ENCODE results near the gene VSX1.

The VSX1 gene

DNA sequence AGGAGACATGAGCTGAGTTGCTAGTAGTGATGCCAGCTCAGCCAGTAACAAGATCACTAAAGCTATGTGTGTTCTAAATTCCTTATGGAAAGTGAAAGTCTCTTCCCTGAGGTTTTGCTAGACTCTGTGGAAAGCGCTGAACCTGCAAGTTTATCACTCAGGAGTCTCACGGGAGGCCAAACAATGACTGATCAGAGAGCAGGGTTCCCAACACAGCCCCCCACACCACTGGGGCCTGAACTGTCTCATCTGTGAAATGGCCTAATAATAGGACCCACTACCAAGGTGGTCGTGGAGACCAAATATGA, 43.9 kb downstream of the VSX1 start:
- TF ChIP-seq, protein P1, sequence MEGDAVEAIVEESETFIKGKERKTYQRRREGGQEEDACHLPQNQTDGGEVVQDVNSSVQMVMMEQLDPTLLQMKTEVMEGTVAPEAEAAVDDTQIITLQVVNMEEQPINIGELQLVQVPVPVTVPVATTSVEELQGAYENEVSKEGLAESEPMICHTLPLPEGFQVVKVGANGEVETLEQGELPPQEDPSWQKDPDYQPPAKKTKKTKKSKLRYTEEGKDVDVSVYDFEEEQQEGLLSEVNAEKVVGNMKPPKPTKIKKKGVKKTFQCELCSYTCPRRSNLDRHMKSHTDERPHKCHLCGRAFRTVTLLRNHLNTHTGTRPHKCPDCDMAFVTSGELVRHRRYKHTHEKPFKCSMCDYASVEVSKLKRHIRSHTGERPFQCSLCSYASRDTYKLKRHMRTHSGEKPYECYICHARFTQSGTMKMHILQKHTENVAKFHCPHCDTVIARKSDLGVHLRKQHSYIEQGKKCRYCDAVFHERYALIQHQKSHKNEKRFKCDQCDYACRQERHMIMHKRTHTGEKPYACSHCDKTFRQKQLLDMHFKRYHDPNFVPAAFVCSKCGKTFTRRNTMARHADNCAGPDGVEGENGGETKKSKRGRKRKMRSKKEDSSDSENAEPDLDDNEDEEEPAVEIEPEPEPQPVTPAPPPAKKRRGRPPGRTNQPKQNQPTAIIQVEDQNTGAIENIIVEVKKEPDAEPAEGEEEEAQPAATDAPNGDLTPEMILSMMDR (IDR thresholded peaks at IDR 0.05; ENCODE audit: borderline replicate concordance, insufficient read depth, low read depth, low read length) = no peak

DNA sequence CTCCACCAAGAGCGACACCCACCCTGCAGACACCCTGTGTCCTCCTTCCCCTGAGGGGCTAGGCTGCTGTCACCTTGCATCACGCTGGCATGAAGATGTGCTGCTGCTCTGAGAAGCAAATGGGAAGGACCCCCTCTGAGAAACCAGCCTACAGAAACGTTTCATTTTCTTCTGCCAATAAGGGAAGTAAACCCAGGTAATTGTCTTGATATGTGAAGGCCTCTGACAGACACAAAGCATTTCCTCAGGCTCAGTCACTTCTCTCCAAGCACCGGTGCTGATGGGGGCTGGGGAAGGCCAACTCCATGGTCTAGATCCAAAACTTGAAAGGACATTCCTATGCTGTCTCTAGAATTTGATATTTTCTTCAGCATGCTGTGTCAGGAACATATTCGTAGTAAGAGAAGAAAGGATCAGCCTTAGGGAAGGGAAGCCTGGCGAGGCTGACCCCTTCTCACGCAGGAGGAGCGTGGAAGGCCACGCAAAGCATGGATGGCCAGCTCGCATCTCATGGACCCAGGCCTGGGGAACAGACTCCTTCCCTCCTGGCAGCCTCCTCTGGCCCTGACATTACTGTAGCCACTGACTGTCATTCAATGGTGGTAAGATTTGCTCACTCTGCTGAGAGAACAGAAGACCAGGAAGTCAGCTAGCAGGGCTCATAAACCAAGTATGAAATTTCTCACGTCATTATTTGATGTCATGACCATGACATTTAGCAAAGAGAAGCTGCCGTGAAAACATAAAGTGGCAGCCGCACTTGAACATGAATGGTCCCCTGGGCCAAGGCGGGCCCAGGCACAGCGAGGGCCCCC, 44.4 kb downstream of the VSX1 start:
- TF ChIP-seq, protein P1 (IDR thresholded peaks at IDR 0.05; ENCODE audit: borderline replicate concordance, insufficient read depth, low read depth, low read length) = no peak
- no peak overlapping the region for H3K4me3 ChIP-seq (ENCODE audit: low read depth, low read length)

More for the DNA sequence above, 43.9 kb downstream of the VSX1 start:
- H3K4me3 ChIP-seq (ENCODE audit: low read depth, low read length) = no peak overlapping the region

DNA sequence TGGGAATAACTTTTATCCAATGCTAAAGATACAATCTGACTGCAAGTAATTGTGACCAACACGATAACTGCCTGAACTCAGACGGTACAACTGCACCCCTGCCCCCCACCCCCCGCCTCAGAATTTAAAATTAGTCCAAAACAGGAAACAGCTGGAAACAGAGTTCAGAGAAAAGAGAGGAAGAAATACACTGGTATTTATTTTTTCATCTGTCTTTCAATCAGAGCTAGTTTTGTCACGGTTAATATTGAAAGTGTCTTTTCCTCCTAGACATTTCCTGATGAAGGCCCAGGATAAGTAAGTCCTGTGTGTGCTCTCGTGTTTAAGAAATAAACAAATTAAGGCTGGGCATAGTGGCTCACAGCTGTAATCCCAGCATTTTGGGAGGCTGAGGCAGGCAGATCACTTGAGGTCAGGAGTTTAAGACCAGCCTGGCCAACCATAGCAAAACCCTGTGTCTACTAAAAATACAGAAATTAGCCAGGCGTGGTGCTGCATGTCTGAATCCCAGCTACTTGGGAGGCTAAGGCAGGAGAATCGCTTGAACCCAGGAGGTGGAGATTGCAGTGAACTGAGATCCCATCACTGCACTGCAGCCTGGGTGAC, 45.5 kb downstream of the VSX1 start:
- TF ChIP-seq, protein P1 (IDR thresholded peaks at IDR 0.05; ENCODE audit: borderline replicate concordance, insufficient read depth, low read depth, low read length) = no peak

DNA sequence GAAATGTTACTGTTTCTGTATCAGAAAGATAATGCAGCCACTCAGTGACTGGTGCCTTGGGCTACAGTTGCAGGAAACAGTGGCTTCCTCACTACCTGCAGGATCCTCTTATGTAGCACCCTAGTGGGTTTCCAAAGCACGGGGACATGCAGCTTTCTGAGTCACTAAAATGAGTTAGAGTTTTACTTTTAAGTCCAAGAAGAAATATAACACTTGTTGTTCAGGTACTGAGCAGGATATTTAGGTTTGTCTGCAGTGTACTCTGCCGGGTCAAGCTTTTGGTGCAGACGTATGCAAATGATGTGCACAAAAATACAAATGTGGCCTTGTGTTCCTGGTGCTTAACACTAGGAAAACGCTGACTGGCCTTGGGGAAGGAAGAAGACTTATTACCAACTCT, 46.0 kb downstream of the VSX1 start:
- TF ChIP-seq, protein P1 (IDR thresholded peaks at IDR 0.05; ENCODE audit: borderline replicate concordance, insufficient read depth, low read depth, low read length) = no peak
- H3K4me3 ChIP-seq (ENCODE audit: low read depth, low read length) = no peak overlapping the region

More for the DNA sequence above, 45.5 kb downstream of the VSX1 start:
- no peak overlapping the region for H3K4me3 ChIP-seq (ENCODE audit: low read depth, low read length)

DNA sequence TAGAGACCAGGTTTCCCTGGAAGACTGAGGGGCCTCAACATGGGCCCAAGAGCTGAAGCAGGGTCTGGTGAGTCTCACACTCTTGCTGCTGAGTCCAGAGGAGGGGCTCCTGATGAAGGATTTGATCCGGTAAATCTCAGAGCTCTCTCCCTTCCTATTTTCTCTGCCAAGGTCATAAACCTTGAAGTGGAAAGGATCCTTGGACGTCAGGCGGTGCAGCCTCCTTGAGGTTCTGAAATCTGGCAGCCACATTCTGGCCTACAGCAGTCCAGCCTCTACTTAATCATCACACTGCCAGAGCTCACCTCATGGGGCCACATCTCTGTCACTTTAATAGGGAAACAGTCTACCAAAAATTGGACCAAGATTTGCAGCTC, 48.0 kb downstream of the VSX1 start:
- TF ChIP-seq, protein P1 (IDR thresholded peaks at IDR 0.05; ENCODE audit: borderline replicate concordance, insufficient read depth, low read depth, low read length) = no peak

DNA sequence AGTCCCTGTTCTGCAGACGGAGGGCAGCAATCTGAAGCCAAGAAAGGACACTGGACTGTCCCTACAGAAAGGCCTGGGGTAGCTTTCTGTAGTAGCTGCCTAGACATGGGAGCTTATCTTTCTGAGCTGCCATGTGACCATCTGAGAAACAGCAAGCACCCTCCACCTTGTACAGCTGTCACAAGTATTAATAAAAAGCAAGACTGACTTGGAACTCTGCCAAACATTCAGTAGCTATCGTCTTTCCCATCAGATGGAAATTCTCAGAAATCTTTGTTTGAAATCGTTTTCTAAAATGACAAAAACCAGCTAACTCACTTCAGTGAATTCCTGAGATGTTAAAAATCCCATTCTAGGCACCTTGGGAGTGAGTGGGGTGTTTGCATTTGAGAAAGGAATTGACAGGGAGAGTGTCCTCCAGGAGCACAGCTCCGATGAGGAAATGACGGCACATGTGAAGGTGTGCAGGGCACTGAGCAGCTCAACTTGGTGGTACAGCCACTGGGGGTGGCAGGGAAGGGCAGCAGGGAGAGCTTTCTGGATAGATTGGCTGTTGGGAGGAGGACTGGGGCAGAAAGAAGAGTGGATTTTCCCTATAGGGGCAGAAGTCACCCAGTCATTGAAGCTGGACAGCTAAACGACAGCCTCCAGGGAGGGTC, 48.5 kb downstream of the VSX1 start:
- TF ChIP-seq, protein P1 (IDR thresholded peaks at IDR 0.05; ENCODE audit: borderline replicate concordance, insufficient read depth, low read depth, low read length) = no peak
- no peak overlapping the region for H3K4me3 ChIP-seq (ENCODE audit: low read depth, low read length)

More for the DNA sequence above, 48.0 kb downstream of the VSX1 start:
- H3K4me3 ChIP-seq (ENCODE audit: low read depth, low read length) = no peak overlapping the region
